Ecto neural progenitor cell (in vitro differentiated cells): Measurements from ENCODE around the gene SALL2.
"Not testable (repeated sequence)": the region's sequence is repeated elsewhere in the genome, so short reads cannot be mapped to it uniquely, and the experiment has no call there.

Source experiments
- DNase-seq: peaks from one replicate; pipeline ENCODE4 v3.0.0-alpha.2; 2018; ENCODE audit warnings: low spot score

SALL2 gene

DNA sequence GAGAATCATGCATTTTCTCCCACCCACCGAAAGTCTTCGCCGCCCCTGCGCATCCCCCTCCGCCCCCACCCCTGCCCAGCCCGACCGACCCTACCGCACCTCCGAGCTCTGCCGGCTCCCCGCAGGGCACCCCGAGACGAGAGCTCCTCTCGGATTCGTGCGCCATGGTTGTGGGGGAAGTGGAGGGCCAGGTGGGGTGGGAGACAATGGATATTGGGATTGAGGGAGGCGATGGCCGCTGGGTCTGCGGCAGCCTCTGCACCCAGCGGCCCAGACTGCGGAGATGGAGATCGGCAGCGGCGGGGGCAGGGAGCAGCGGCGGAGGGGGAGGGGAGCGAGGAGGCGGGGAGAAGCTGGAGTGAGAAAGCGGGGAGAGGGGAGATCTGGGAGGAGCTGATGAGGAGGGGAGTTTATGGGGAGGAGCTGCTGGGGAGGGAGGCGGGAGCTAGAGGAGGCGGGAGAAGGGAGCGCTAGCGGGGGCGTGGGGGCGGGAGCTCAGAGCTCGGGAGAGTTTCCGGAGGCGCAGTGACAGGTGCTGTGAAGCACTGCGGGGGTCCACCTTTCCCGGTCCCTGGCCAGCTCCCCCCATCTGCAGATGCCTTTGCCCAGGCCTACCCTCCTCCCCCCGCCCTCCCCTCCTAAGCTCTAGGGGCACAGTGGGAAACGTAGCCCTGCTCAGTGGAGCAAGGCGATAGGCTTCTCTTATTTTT is at the start of gene SALL2:
Gene SALL2, minus strand, starts transcription at position 385 of the 710 bp plus-strand sequence. Its CDS starts 219 bp downstream, at position 166.
- DNase-seq: peak; percentile 94

DNA sequence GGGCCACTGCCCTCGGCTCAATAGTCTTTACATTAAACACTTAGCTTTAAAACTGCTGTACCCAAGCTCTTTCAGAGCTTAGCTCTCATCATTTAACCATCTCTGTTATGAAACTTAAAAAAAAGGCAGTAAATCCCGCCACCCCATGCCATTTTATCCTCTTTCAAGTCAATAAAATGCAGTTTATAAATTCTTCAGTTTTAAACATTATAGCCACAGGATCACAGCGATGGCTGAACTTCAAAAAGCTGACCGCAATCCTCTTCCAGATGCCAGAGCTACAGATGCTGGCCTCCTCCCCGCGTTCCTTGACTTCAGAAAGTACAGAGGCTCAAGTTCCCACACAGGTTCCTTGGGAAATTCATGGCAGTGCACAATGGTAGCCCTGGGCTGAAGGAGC is 49.5 kb upstream of the SALL2 start:
- no peak for DNase-seq

DNA sequence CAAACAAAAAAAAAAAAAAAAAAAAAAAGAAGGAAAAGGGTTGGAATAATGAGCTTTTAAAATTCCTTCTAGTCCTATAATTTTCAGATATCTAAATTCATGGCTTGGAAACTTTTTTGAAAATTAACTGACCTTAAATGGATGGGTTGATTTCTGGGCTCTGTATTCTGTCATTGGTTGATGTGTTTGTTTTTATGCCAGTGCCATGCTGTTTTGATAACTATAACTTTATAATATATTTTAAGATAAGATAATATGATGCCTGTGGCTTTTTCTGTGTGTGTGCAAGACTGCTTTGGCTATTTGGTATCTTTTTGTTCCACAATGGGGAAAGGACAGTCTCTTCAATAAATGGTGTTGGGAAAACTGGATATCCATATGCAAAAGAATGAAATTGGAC is 46.5 kb upstream of the SALL2 start:
- no peak for DNase-seq

DNA sequence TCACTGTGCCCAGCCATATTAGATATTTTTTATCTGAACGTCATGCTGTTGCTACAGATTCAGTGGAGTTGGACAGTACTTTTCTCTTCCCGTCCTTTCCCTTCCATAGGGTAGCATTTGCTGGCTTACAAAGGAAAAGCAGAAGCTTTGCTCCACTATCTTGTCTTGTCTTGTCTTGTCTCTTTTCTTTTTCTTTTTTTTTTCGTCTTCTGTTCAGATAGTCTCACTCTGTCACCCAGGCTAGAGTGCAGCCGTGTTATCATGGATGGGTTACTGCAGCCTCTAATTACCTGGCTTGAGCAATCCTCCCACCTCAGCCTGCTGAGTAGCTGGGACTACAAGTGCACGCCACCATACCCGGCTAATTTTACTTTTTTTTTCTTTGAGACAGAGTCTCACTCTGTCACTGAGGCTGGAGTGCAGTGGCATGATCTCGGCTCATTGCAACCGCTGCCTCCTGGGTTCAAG is 32.6 kb upstream of the SALL2 start:
- DNase-seq: no peak

DNA sequence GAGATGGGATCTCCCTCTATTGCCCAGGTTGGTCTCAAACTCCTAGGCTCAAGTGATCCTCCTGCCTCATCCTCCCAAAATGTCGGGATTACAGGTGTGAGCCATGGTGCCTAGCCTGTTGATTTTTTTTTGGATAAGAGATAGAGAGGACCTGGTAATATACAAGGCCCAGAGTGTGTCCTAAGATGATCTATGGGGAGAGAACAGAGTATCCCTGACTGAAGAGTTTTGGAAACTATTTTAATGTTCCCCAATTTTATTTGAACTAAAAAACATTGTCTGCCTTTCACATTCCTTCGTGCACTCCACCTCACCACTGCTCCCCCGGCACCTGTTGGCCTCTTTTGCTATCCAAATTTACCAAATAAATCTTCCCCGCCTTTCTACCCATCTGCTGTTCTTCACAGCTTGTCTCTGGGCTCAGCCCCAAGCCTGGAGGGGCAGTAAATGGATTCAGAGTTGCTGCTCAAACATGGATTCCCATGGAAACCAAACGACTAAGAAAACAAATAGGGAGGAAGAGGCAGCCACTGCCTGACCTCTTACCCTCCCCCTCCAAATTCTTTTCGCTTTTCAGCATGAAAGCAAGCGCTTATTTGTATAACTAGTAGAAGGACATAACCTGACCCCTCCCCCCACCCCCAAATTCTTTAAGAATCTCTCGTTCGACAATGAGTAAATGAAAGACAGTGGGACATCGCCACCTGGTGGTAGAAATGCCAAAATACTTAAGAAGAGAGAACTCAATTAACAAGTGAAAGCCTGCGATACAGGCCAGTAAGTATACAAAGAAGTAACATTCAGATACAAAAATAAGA is 31.1 kb upstream of the SALL2 start:
- peak; percentile 83 for DNase-seq

DNA sequence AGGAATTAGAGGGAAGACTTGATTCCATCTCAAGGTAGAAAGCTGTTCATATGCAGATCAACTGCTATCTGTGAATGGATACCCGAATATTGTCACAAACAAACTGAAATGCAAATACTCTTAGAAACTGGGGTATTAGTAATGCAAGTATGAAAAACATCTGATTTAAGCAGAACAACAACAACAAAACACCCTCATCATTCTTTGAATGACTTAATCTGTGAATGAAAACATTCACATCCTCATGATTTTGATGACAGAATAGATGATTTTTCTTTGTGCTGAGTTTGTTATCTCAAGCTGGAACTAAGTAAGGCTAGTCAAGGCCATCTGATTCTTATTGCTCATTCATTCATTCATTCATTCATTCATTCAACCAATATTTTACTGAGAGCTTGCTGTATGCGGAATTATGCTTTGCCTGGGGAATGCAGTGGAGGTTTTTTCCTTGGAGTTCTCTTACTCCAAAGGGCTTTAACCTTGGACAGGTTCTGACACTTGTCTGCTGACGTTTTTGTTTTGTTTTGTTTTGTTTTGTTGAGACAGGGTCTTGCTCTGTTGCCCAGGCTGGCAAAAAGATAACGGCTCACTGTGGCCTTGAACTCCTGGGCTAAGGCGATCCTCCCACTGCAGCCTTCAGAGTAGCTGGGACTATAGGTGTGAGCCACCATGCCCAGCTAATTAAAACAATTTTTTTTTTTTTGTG is 30.4 kb upstream of the SALL2 start:
- no peak for DNase-seq

DNA sequence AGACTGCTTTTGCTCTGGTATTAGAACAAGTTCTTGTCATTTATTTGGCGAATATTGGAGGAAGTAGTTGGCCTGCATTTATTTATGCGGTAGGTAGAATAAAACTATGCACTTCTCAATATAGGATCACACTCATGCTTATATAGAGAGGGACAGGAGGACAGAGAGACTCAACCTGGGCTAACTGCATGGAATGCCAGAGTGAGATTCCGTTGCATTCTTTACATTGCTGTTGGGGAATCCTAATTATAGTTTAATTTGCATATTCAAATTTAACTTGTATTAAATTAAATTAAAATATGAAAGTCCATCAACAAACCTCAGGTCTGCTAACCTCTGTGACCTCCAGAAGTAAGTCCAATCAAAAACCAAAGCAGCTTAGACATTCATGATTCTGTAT is 27.1 kb upstream of the SALL2 start:
- no peak for DNase-seq

DNA sequence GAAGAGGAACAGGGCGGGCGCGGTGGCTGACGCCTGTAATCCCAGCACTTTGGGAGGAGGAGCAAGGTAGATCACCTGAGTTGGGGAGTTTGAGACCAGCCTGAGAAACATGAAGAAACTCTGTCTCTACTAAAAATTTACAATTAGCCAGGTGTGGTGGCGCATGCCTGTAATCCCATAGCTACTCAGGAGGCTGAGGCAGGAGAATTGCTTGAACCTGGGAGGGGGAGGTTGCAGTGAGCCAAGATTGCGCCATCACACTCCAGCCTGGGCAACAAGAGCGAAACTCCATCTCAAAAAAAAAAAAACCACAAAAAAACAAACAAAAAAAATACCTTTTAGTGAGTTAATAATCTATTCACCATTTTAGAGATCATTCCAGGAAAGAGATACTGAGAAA is 18.4 kb upstream of the SALL2 start:
- not testable (repeated sequence) for DNase-seq

DNA sequence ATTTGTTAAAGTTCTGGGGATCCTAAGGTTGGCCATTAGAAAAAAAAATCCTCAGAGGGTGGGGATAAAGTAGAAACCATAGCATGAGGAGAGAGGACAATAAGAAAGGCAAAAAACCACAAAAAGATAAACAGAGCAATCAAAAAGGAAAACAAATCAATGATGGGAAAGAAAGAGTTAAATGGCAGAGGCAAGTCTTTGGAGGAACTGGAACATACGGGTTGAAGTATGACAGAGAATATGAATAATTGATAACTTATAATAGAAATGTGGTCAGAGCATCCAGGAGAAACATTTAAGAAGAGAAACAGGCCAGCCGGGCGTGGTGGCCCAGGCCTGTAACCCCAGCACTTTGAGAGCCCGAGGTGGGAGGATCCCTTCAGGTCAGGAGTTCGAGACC is 17.8 kb upstream of the SALL2 start:
- DNase-seq: no peak

DNA sequence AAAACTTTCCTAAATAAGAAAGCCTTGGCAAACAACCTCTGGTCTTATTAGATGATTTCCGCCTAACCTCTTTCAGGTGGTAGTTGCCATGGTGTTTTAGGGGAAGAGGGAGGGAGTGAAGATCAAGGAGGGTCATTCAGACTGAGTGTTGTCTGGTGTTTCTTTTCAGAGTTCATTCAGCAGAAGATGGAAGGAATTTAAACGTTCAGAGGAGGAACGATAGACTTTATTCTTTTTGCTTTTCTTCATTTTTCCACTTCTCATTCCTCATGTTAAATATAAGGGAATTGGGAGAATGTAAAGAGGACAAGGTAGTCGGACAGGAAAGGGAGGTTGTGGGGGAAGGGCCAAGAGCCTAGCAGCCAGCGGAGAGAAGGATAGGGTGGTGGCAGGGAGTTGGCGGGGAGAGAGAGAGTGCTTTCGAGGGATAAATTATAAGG is 17.4 kb upstream of the SALL2 start:
- DNase-seq: no peak

DNA sequence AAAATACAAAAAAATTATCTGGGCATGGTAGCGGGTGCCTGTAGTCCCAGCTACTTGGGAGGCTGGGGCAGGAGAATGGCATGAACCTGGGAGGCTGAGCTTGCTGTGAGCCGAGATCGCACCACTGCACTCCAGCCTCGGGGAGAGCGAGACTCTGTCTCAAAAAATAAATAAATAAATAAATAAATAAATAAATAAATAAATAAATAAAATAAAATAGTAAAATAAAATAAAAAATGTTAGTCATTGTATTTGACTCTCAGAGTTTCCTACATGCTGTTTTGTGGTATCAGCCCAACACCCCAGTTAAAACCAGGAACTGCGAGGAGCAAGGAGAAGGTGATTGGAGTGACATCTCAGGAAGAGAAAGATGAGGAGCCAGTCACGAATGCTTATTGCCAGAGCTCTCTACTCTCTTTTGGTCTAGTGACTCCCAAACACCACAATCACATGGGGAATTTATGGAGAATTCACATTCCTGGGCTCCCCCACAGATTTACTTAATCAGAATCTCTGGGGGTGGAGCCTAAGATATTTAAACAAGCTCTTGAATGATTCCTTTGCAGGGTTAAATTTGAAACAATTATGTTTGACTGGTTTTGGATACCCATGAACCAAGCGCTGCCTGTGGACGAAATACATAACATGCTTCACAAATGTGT is 15.4 kb upstream of the SALL2 start:
- no peak for DNase-seq

DNA sequence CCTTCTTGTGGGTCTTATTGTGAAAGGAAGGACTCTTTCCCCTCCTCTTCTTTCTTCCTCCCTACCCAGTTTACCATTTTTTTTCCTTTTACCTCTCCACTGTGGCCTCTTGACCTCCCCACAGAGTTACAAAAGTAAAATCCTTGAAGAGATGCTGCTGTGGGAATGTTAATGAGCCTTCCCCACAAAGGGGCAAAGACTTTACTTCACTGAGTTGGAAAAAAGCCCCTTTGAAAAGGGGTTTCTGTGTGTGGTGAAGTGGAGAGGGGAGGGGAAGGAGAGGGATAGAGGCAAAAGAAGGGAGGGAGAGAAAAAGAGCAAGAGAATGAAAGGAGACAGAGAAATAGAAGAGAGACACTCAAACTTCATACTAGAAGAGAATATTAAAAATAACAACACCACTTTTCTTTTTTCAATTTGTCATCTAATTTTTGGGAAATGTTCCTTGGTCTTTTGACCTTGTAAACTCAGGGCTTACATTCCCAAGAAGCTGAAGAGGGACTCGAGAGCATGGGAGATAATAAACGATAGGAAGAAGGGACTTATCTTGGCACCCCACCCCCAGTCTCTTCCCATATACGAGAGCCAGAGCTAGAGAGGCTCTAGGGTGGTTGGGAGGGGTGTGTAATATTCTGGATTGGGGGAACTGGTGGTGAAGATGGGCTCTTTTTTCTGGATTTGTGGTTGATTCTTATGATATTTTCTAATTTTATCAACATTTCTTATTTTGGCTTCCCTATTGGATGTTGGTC is 13.2 kb upstream of the SALL2 start:
- DNase-seq: peak; percentile 56

DNA sequence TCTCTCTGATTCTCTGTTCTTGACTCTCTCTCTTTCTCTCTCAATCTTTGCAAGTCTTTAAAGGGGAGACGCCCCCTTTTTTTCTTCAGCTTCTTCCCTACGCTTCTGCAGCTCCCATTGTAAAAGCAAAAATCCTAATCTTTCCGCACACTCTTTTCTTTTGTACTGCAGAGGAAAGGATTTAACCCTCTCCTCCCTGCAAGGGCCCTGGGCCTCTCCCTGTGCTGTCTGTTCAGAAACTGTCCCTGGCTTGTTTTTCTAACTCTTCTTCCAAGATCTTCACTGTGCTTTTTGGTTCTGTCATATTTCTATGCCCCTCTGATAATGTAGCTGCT is 10.9 kb upstream of the SALL2 start:
- DNase-seq: no peak

DNA sequence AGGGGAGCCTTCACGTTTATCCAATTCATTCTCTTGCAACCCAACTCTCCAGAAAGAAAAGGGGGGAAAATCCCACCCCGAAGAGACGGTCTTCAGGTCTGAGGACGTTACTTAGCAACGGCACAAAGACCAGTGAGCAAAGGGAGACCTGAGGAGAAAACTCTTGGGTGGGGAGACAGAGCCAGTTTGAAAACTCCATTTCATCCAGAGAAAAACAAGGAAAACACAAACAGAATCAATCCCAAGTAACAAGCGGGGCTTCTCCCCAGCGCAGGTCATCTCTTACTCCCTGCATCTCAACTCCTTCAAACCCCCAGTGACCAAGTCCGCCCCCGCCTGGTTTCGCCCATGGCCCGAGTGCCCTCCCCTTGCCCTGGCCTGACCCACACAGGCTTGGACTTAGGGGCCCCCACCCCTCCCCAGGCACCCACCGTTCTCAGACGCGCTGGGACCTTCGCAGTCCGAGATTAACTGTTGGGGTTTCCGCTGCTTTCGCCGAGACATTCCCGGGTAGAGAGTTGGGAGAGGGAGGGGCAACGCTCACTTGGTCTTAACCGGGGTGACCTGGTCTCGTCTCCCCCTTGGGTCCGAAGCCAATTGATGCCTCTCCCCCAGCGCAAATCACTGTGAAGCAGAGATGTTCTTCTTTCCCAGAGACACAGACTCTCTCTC is 10.4 kb upstream of the SALL2 start:
- DNase-seq: peak; percentile 79

DNA sequence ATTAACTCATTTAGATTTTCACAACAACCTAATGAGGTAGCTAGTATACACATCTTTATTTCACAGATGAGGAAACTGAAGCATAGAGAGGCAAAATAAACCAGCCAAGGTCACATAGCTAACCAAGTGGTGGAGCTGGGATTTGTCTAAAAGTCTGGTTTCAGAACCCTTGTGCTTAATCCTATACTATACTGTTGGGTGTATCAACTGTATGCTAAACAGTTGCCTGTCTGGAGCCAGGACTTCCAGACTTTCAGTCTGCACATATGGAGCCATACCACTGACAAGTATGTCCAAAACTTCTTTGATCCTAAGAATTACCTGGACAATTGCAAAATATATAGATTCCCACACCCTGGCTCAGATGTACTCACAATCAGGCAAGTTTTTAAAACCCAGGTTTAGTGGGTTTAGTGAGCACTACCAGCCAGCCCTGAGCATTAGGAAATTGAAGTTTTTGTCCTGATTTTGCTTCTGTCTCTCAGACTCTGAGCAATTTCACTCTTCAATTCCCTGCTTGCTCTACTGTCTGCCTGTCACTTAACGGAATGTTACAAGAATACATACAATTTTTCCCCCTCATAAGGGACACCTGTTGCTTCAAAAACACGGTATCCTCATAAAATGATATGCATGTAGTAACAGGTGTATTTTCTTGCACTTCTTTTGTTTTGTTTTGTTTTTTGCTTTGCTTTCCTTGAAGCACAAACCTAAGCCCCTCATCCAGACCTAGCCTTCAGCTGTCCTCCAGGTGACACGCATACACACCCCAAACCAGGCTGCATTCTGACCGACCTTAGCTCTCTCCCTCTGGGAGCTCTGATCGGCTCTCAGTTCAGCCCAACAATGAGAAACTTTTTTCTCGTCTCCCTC is 9.6 kb upstream of the SALL2 start:
- DNase-seq: no peak

DNA sequence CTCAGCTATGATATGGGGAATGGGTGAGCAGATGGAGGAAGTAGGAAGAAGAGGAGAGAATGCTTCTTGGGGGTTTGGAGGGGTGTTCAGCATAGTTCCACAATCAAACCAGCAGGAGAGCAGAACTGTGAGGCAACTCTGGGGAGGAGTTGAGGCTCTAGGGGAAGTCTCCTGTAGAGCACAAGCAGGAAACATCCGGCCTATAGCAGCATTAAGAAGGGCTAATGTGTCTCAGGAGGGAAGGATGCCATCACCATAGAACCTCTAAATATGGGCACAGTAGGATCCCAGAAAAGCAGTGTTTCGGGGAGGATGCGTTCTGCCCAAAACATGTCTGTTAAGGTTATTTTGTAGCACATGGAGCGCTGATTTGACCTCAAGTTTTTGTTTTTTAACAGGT is 8.4 kb upstream of the SALL2 start:
- DNase-seq: no peak

DNA sequence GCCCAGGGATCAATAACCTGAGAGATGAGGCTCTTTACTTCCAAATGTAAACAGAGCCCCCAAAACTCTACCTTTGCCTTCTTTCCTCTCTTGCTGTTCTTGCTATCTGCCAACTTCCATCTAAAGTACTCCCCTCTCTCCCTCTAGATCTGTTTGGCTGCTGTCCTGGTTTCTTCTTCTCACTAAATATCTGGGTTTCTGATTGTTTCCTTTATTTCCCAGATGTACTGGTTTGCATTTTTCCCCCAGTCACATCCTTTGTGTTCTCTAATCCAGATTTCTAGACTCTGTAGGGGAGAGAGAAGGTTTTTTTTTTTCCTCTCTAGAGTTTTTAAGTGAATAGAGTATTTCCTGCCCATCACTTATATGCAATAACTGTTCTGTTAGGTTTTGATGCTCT is 7.1 kb upstream of the SALL2 start:
- DNase-seq: no peak

DNA sequence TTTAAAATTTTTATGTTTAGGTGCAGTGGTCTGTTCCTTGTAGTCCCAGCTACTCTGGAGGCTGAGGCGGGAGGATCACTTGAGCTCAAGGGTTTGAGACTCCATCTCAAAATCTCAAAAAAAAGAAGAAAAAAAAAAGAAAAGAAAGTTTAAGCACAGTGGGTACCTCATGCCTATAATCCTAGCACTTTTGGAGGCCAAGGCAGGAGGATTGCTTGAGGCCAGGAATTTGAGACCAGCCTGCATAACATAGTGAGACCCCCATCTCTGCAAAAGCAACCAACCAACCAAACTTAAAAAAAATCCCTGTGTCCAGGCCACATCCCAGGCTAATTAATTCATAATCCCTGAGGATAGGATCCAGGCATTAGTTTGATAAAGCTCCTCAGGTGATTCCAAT is 3.4 kb upstream of the SALL2 start:
- DNase-seq: no peak

DNA sequence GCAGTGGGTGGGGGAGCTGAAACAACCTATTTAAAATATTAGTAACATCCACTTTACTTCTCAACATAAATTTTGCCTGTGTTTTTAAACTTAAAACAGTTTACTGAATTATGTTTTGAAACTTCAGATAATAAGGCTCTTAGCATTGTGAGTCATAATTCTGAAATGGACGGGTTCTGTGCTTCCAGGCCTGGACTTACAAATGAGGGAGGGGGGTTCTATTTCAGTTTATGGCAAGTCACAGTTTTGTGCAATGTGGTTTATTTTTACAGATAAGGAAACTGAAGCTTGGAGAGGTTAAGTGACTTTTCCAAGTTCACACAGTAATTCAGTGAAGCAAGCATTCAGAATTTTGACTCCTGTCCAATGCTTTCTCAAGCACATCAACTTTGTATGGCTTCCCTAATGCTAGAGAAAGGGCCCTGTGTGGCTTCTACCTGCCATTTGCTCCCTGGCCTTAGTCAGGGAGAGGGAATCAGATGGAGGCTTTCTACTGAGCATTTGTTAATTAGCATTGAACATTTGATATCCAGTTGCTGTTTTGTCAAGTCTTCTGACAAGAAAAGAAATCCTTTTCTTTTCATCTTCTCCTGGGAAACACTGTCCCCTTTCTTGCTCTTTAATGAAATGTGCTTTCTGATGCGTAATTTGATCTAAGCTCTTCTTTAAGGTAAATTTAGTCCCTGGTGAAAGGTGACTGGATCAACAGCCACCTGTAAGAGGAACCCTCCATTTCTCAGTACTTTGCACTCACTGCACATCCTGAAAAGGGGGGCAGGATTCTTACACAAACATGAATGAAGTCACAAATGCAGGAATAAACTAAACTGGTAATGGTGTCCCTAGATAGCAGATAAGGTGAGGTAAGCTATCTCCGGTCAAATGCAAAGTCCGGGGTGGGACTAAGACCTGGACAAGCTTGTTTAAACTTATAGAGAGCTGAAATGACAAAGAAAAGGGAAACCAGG is 2.5 kb upstream of the SALL2 start:
- DNase-seq: no peak
